KOPT-K1 (cell line): Measurements from ENCODE around the gene SLC44A2.

Source experiments
- H3K27ac ChIP-seq: fragments of 200-600 bp; sonication (generic); 2 replicates; pipeline ENCODE4 v1.5.1; 2016; ENCODE audit warnings: antibody characterized with exemption, mild to moderate bottlenecking, low read depth, low read length; ENCODE audit not compliant: poor library complexity, severe bottlenecking
- H3K36me3 ChIP-seq: fragments of 200-600 bp; sonication (generic); 2 replicates; pipeline ENCODE4 v1.5.1; 2017; ENCODE audit warnings: antibody characterized with exemption, mild to moderate bottlenecking, low read length, moderate library complexity; ENCODE audit not compliant: insufficient read depth
- H3K9me3 ChIP-seq: fragments of 200-600 bp; sonication (generic); 2 replicates; pipeline ENCODE4 v1.5.1; 2017; ENCODE audit warnings: antibody characterized with exemption, low read length, mild to moderate bottlenecking; ENCODE audit not compliant: insufficient read depth, poor library complexity, severe bottlenecking

The SLC44A2 gene

DNA sequence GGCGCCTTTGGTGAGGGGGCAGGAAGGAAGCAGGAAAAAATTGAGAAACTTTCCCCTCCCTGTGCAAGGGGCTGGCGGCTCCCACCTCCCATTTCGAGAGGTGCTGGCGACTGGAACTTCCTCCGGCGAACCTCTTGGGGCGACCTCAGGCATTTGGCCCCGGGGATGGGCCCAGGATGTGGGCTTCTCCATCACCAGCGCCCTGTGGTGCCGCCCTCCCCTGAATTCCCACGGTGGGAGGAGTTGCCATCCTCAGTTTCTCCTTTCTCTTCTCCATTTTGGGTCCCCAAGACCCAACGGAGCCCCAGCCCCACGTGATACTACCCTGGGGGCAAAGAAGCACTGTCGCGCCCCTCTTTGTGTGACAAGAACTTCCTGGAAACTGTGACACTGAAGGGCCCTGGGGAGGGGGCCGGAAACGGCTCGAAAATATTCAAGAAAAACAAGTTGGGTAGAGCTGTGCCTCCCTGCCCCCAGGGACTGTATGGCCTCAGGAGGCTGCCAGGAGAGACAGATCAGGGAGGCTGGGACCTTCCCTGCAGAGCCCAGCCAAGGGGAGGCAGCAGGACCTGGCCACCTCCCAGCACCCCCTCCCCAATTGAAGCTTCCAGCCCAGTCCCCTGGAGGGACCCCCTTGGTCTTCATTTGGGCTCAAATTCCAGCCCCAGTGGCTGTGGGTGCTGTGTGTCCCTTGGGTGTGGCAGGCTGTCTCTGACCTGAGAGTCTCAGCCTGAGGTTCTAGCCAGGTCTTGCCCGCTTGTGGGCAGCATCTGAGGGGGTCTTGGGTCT, 22.1 kb upstream of the SLC44A2 start:
- H3K27ac ChIP-seq, result peak overlapping the region; percentile 91
- no peaks in the 10 kb centered on the region for H3K36me3 ChIP-seq
- no peaks in the 10 kb centered on the region for H3K9me3 ChIP-seq

DNA sequence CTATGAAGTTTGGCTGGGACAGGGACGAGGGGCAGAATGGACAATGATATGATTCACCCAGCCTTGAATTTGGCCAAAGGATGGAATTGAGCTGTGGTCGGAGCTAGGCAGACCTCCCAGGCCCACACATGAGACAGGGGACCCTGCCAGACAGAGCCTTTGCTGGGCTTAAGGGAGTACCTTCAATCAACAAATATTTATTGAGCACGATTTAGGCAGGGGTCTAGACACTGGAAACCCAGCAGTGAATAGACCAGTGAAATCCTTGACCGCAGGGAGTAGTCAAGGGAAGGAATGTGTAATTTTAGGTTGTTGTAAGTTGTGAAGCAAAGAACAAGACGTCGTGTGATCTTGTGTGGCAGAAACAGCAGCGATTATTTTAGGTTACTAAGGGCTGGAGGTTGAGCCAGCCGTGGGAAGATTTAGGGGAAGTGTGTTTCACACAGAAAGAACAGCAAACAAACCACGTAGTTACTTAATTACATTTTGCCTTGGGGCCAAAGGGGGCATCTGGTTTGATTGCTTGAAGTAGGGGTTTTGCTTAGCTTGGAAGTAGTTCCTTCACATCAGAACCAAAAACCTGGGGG, 21.4 kb upstream of the SLC44A2 start:
- Histone ChIP-seq H3K27ac (peak overlapping the region; percentile 91), H3K36me3 (no peaks in the 10 kb centered on the region)

DNA sequence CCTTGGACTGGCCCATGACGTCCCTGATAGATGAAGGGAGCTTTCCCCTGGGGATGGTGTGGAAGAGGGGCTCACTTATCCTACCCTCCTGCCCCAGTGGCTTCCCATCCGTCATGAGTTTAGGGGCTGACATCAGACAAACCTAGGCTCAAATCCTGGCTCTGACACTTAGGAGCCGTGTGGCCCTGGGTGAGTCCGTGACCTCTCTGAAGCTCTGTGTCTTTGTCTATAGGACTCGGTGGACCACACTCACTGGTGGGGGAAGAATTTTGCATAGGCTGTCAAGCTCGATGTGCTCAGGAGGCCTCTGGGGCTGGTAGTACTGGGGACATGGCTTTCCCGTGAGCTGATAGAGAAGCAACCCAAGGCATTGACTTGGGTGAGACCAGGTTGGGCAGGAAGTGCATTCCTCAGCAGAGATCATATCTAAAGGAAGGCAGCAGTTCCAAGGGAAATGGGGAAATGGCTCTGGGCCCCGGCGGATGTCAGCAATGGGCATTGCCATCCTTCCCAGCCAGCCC, 20.8 kb upstream of the SLC44A2 start:
- H3K36me3 ChIP-seq, result no peaks in the 10 kb centered on the region
- H3K27ac ChIP-seq, result peak overlapping the region; percentile 91
- H3K9me3 ChIP-seq, result no peaks in the 10 kb centered on the region

More for the DNA sequence above, 21.4 kb upstream of the SLC44A2 start:
- no peaks in the 10 kb centered on the region for H3K9me3 ChIP-seq

DNA sequence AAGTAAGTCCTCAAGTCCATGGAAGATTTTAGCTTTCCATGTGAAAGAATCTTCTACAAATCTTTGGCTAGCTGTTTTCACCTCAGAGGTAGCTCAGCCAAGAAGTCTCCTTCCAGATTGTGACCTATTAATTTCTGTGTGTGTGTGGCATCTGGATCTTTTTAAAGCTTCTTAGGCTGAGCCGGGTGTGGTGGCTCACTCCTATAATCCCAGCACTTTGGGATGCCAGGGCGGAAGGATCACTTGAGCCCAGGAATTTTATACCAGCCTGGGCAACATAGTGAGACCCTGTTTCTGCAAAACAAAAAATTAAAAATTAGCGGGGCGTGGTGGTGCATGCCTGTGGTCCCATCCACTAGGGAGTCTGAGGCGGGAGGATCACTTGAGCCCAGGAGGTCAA, 13.4 kb upstream of the SLC44A2 start:
- H3K27ac ChIP-seq, result no peak overlapping the region
- no peaks in the 10 kb centered on the region for H3K9me3 ChIP-seq
- H3K36me3 ChIP-seq, result no peaks in the 10 kb centered on the region

DNA sequence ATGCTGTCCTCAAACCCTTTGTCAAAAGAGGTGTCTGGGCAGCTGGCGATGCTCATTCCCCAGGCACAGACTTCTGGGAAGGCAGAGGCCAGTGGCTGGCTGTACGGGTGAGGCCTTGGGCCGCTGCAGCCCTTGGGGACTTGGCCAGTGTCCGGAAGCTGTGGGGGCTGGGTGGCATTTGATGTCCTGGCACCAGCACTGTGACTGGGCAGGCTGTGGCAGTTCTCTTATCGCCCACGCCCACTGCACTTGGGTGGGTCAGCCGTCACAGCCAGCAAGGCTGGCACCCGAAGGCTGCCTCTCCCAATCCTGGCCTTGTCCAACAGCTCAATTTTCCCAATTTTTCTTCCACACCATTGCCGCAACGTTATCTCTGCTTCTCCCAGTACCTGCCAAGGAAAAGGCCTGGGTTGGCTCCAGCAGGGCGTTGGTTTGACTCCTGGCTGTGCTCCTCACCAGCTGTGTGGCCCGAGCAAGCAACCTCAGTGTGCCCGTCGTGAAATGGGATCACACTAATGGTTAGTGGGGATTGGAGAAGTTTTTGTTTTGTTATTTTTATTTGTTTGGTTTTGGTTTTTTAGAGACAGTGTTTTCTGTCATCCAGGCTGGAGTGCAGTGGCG, 12.7 kb upstream of the SLC44A2 start:
- Histone ChIP-seq H3K36me3 (no peaks in the 10 kb centered on the region), H3K27ac (no peak overlapping the region), H3K9me3 (no peaks in the 10 kb centered on the region)

DNA sequence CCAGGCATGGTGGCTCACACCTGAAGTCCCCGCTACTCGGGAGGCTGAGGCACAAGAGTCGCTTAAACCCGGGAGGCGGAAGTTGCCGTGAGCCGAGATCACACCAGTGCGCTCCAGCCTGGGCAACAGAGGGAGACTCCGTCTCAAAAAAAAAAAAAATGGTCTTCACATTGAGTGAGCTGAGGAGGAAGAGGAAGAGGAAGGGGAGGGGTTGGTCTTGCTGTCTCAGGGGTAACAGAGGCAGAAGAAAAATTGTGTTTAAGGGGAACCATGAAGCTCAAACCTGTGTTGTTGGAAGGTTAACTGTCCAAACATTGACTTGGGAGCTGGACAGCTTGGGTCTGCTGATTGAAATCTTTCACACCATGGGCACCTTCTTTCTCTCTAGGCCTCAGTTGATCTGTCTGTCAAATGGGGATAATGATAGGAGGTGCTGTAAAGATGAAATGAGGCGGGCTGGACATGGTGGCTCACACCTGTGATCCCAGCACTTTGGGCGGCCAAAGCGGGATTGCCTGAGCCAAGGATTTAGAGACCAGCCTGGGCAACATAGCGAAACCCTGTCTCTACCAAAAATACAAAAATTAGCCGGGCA, 9.8 kb upstream of the SLC44A2 start:
- no peaks in the 10 kb centered on the region for H3K9me3 ChIP-seq
- H3K27ac ChIP-seq, result peak overlapping the region; percentile 7
- H3K36me3 ChIP-seq, result no peaks in the 10 kb centered on the region

DNA sequence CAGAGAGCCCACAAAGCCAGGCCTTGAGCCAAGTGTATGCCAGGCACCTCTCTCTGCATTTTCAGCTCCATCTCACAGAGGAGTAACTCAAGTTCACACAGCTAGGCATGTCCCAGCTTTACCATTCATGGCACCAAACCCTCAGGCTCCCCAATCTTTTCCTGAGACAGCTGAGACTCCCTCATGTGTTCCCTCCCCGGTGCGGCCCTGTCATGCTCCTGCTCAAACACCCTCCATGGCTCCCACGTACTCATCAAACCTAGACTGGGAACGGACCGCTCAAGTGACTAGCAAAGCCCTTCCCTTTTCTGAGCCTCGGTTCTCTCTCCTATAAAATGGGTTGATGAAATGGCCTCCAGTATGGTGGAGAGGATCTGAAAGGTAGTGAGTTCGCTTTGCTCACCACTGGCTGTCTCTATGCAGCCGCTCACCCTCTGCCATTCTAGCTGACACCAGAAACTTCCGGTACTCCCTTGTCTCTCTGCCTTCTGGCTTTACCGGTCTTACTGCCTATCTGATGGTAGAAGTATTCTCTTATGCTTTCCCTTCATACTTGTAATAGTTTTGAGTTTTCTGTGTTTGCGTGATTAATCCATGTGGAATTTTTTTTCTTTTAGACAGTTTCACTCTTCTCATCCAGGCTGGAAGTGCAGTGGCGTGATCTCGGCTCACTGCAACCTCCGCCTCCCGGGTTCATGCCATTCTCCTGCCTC, 7.8 kb upstream of the SLC44A2 start:
- Histone ChIP-seq H3K9me3 (no peaks in the 10 kb centered on the region), H3K36me3 (no peaks in the 10 kb centered on the region), H3K27ac (no peak overlapping the region)

DNA sequence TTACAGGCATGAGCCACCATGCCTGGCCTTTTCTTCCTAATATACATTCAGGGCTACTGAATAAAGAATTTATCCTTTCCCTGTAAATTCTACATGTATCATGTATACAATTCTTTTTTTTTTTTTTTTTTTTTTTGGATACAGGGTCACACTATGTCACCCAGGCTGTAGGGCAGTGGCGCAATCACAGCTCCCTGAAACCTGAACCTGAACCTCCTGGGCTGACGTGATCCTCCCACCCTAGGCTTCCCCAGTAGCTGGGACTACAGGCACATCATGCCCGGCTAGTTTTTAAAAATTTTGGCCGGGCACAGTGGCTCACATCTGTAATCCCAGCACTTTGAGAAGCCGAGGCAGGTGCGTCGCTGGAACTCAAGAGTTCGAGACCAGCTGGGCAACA, 6.5 kb upstream of the SLC44A2 start:
- Histone ChIP-seq H3K9me3 (no peaks in the 10 kb centered on the region), H3K27ac (no peak overlapping the region), H3K36me3 (no peaks in the 10 kb centered on the region)

DNA sequence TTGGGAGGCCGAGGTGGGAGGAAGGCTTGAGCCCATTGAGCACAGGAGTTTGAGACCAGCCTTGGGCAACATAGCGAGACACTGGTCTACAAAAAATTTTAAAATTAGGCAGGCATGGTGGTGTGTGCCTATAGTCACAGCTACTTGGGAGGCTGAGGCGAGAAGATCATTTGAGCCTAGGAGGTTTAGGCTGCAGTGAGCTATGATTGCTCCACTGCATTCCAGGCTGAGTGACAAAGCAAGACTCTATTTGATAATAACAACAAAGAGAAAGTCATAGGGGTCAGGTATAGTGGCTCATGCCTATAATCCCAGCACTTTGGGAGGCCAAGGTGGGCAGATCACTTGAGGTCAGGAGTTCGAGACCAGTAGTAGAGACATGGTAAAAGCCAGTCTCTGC, 4.6 kb upstream of the SLC44A2 start:
- Histone ChIP-seq H3K9me3 (no peaks in the 10 kb centered on the region), H3K27ac (no peak overlapping the region), H3K36me3 (peaks cover 2% of the 10 kb centered on the region; the same call in 1 of the 2 replicates)

DNA sequence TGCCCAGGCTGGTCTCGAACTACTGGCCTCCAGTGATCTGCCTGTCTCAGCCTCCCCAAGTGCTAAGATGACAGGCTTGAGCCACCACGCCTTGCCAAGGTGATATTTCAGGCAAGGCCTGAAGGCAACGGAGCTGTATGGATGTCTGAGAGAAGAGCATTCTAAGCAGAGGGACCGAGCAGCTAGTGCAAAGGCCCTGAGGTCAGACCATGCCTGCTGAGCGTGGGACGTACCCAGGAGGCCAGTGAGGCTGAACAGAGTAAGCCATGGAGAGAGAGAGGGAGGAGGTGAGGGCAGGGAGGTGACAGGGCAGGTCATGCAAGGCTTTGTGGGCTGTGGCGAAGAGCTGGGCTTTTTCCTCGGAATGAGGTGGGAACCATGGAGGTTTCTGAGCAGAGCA, 3.4 kb upstream of the SLC44A2 start:
- H3K9me3 ChIP-seq, result no peaks in the 10 kb centered on the region
- H3K36me3 ChIP-seq, result peaks cover 8% of the 10 kb centered on the region; the same call in 1 of the 2 replicates
- no peak overlapping the region for H3K27ac ChIP-seq

DNA sequence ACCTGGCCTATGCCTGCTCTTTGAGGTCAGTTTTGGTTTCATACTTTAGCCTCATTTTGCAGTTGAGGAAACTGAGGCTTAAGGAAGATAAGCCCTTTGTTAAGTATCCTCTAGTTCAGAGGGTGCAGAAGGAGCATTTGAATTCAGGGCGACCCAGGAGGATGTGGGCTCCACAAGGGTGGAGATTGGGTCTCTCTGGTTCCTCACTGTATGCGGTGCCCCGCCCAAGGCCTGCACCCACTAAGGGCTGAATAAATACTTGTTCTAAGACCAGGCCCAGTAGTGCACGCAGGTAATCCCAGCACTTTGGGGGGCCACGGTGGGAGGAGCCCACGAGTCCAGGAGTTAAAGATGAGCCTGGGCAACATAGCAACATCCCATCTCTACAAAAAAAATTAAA, 768 bp upstream of the SLC44A2 start:
- Histone ChIP-seq H3K9me3 (no peaks in the 10 kb centered on the region), H3K27ac (no peak overlapping the region), H3K36me3 (peaks cover 25% of the 10 kb centered on the region)

DNA sequence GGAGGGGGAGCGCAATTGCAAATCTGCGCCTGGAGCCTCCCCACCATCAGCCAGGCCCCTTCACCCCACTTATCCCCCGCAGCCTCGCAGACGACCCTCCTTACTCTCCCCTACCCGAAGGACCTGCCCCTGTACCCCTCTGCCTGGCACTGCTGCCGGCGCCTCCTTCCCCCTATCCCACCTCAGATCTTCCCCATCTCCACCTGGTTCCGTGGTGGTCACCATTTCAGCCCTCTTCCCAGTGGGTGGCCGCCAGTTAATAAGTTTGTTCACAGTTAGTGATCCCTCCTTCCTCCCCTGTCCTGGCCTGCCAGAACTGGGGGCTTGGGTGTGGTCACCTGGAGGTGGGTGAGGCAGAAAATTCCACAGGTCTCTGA, 397 bp downstream of the SLC44A2 start:
- Histone ChIP-seq H3K27ac (no peak overlapping the region), H3K9me3 (no peaks in the 10 kb centered on the region), H3K36me3 (peaks cover 33% of the 10 kb centered on the region)

DNA sequence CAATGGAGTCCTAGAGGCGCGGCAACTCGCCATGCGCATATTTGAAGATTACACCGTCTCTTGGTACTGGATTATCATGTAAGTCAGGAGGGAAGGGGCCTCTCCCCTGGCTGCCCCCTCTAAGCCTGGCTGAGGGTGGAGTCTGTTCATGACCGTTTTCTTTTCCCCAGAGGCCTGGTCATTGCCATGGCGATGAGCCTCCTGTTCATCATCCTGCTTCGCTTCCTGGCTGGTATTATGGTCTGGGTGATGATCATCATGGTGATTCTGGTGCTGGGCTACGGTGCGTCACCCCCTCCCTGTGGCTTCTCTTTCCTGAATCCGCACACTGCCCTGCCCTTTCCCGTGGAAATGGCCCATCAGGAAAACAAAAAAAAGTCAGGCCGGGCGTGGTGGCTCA, 6.5 kb downstream of the SLC44A2 start:
- Histone ChIP-seq H3K27ac (no peak overlapping the region), H3K9me3 (no peaks in the 10 kb centered on the region), H3K36me3 (peaks cover 82% of the 10 kb centered on the region)

DNA sequence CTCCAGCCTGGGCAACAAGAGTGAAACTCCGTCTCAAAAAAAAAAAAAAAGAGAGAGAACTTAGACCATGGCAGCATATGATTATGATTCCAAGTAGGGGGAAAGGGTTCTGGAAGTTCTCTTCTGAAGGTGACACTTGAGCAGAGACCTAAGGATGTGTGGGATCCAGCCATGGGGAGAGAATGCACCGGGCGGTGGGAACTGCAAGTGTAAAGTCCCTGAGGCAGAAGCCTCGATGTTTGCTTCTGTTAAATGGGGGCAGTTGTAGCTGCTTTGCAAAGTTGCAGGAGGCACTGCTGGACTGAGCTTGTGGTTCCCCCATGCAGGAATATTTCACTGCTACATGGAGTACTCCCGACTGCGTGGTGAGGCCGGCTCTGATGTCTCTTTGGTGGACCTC, 9.1 kb downstream of the SLC44A2 start:
- Histone ChIP-seq H3K27ac (no peak overlapping the region), H3K9me3 (no peaks in the 10 kb centered on the region), H3K36me3 (peaks cover 91% of the 10 kb centered on the region)

DNA sequence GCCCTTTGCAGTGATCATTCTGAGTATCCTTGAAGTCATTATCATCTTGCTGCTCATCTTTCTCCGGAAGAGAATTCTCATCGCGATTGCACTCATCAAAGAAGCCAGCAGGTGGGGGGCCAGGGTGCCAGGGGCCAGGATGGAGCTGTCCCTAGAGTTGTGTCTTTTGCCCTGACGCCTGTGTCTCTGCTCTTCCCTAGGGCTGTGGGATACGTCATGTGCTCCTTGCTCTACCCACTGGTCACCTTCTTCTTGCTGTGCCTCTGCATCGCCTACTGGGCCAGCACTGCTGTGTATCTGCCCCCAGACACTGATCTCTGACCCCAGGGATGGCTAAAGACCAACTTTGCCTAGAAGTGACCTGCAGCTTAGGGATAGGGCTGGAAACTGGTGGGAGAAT, 9.6 kb downstream of the SLC44A2 start:
- Histone ChIP-seq H3K36me3 (peaks cover 93% of the 10 kb centered on the region), H3K9me3 (no peaks in the 10 kb centered on the region), H3K27ac (no peak overlapping the region)
